ENCODE data around the gene ITPKA. TPM values are rescaled to one million over a fixed set of nuclear protein-coding genes. Genes with fewer than 3 reads are reported as not detected.

Gene ITPKA
- polyA plus RNA-seq, 1 of the 3 experiments (the other 2 are of a cell fraction) = 2.2 TPM

- ChIA-PET CTCF (interaction anchor here (1.2 to 5.2 kb wide), 2 partner anchors 14 to 68 kb away, joined by 4 to 30 read pairs; no protein-coding TSS in a partner anchor), POLR2A (no interaction called here)
- H3K4me3 ChIP-seq (ENCODE audit: low read depth in 2 of 2, low read length in 1 of 2) = no peak overlapping the region
- H4K20me1 ChIP-seq (ENCODE audit: insufficient read depth) = no peaks in the 10 kb centered on the region
- H3K27ac ChIP-seq (ENCODE audit: low read depth in 2 of 2, low read length in 1 of 2) = no peak overlapping the region
- H2AFZ ChIP-seq (ENCODE audit: low read depth) = no peak overlapping the region
- H3K27me3 ChIP-seq (ENCODE audit: insufficient read depth) = no peaks in the 10 kb centered on the region
- no peaks in the 10 kb centered on the region for H3F3A ChIP-seq (replicated peaks; ENCODE audit: insufficient read depth)
- H3K79me2 ChIP-seq (ENCODE audit: insufficient read depth) = no peaks in the 10 kb centered on the region
- 97% methylated on average over 12 of the region's 12 CpGs for WGBS (ENCODE audit: low lambda C conversion rate)
- H3K9me3 ChIP-seq = no peaks in the 10 kb centered on the region
- no peak overlapping the region for H3K9ac ChIP-seq
- H3K4me2 ChIP-seq = no peak overlapping the region
- H3K9me2 ChIP-seq = no peaks in the 10 kb centered on the region
- H3K36me3 ChIP-seq (replicated peaks in 1 of 2; ENCODE audit: control insufficient read depth in 1 of 2, insufficient read depth in 2 of 2, low read length in 1 of 2) = peaks cover 48 to 63% of the 10 kb centered on the region in 2 experiments
- no peaks in the 10 kb centered on the region for H3K4me1 ChIP-seq (ENCODE audit: control insufficient read depth in 1 of 2, insufficient read depth in 2 of 2, low read depth in 1 of 2, low read length in 1 of 2)
- no peak for TF ChIP-seq PBX3 (IDR thresholded peaks at IDR 0.05)
- TF ChIP-seq CTCF (IDR thresholded peaks at IDR 0.05) = no peak
- no peak for TF ChIP-seq RXRA (IDR thresholded peaks at IDR 0.05; ENCODE audit: borderline replicate concordance, low read depth)
- TF ChIP-seq GATA2 (CRISPR knock-in tag; IDR thresholded peaks at IDR 0.05) = no peak
- no peak for TF ChIP-seq RFX5 (IDR thresholded peaks at IDR 0.05; ENCODE audit: low read length)
- no peak for TF ChIP-seq MAX (IDR thresholded peaks at IDR 0.05; ENCODE audit: low read depth)
- TF ChIP-seq FOXJ3 (CRISPR knock-in tag; IDR thresholded peaks at IDR 0.05) = no peak
- TF ChIP-seq USF2 (IDR thresholded peaks at IDR 0.05; ENCODE audit: borderline replicate concordance, low read depth, low read length) = no peak
- no peak for TF ChIP-seq GABPA (IDR thresholded peaks at IDR 0.05; ENCODE audit: low read depth)
- TF ChIP-seq FOSL2 (IDR thresholded peaks at IDR 0.05; ENCODE audit: borderline replicate concordance, low read depth) = no peak
- TF ChIP-seq NFIC (IDR thresholded peaks at IDR 0.05; ENCODE audit: borderline replicate concordance) = no peak
- TF ChIP-seq MXI1 (IDR thresholded peaks at IDR 0.05; ENCODE audit: low read depth, low read length) = no peak
- TF ChIP-seq SIN3A (IDR thresholded peaks at IDR 0.05; ENCODE audit: borderline replicate concordance, low read depth, low read length) = no peak
- TF ChIP-seq ZBTB33 (IDR thresholded peaks at IDR 0.05; ENCODE audit: borderline replicate concordance, low read depth) = no peak
- no peak for TF ChIP-seq EZH2phosphoT487 (IDR thresholded peaks at IDR 0.05; ENCODE audit: borderline replicate concordance, low read depth)
- no peak for TF ChIP-seq RAD21 (IDR thresholded peaks at IDR 0.05; ENCODE audit: low read length)
- TF ChIP-seq REST (IDR thresholded peaks at IDR 0.05; ENCODE audit: low read depth, low read length) = no peak
- no peak for TF ChIP-seq JUND (IDR thresholded peaks at IDR 0.05)
- TF ChIP-seq YY1 (IDR thresholded peaks at IDR 0.05; ENCODE audit: low read depth) = no peak
- DNase-seq = no peak
Measured at GRCh38 chr15:41480396-41481140, 13.1 kb upstream of the ITPKA start.
